HG03432 (cell line): ENCODE measurements around the gene CCDC14.
"Not testable (repeated sequence)": the region's sequence is repeated elsewhere in the genome, so short reads cannot be mapped to it uniquely, and the experiment has no call there.

ENCODE experiments used
- ATAC-seq: cut with Tn5 transposase; IDR thresholded peaks from one replicate; pipeline ENCODE4 v1.9.1; 2021; ENCODE audit warnings: mild to moderate bottlenecking, moderate library complexity; ENCODE audit not compliant: unreplicated experiment

Gene CCDC14

GRCh38 chr3:123960781-123961507 lies at the start of gene CCDC14:
TSS of gene CCDC14 (minus strand) at chr3:123961229. CDS start at chr3:123961173, 56 bp downstream.
- peak; percentile 91 for ATAC-seq

- ATAC-seq: not testable (repeated sequence)
Observed at GRCh38 chr3:124008321-124008720, 47.3 kb upstream of the CCDC14 start.

- no peak for ATAC-seq
Observed at GRCh38 chr3:124007186-124007585, 46.2 kb upstream of the CCDC14 start.

GRCh38 chr3:124002405-124003079 lies 41.5 kb upstream of the CCDC14 start:
- ATAC-seq: not testable (repeated sequence)

GRCh38 chr3:124001366-124001765 lies 40.3 kb upstream of the CCDC14 start:
- not testable (repeated sequence) for ATAC-seq

GRCh38 chr3:123997543-123997942 lies 36.5 kb upstream of the CCDC14 start:
- ATAC-seq: no peak

GRCh38 chr3:123993818-123994217 lies 32.8 kb upstream of the CCDC14 start:
- no peak for ATAC-seq

GRCh38 chr3:123991730-123992588 lies 30.9 kb upstream of the CCDC14 start, which contains the start of gene ROPN1:
TSS of gene ROPN1 (minus strand) at chr3:123992124. CDS start at chr3:123980481, 11,643 bp downstream.
- not testable (repeated sequence) for ATAC-seq

GRCh38 chr3:123986427-123986826 lies 25.4 kb upstream of the CCDC14 start:
- ATAC-seq: no peak

- no peak for ATAC-seq
Observed at GRCh38 chr3:123984957-123985356, 23.9 kb upstream of the CCDC14 start.

- ATAC-seq: no peak
Observed at GRCh38 chr3:123984350-123984749, 23.3 kb upstream of the CCDC14 start.

- ATAC-seq: not testable (repeated sequence)
Observed at GRCh38 chr3:123981317-123981716, 20.3 kb upstream of the CCDC14 start.

GRCh38 chr3:123980539-123980938 lies 19.5 kb upstream of the CCDC14 start:
- no peak for ATAC-seq

GRCh38 chr3:123979525-123980501 lies 18.8 kb upstream of the CCDC14 start:
- ATAC-seq: not testable (repeated sequence)

GRCh38 chr3:123976904-123977303 lies 15.9 kb upstream of the CCDC14 start:
- not testable (repeated sequence) for ATAC-seq

GRCh38 chr3:123976181-123976898 lies 15.3 kb upstream of the CCDC14 start:
- not testable (repeated sequence) for ATAC-seq

GRCh38 chr3:123975030-123975429 lies 14.0 kb upstream of the CCDC14 start:
- ATAC-seq: not testable (repeated sequence)

GRCh38 chr3:123971406-123971805 lies 10.4 kb upstream of the CCDC14 start:
- ATAC-seq: no peak

- ATAC-seq: not testable (repeated sequence)
Observed at GRCh38 chr3:123967260-123967659, 6.2 kb upstream of the CCDC14 start.
